H9 (cell line): ENCODE results near the gene PRDM1. TPM values are rescaled to one million over a fixed set of nuclear protein-coding genes. Genes with fewer than 3 reads are reported as not detected.
A peak's percentile ranks its signal among the peaks of the same experiment; 100 is the strongest.

ENCODE experiments used
- DNase-seq: peaks from one replicate; pipeline ENCODE4 v3.0.0-alpha.2; 2017
- H2AFZ ChIP-seq: one replicate; pipeline ENCODE4 v1.6.1; 2013; ENCODE audit warnings: mild to moderate bottlenecking, low read length, control low read depth, moderate library complexity
- H2AK5ac ChIP-seq: 2 replicates; pipeline ENCODE4 v1.6.1; 2013; ENCODE audit warnings: low read length, control low read depth, mixed read lengths; ENCODE audit not compliant: insufficient read length
- H2BK120ac ChIP-seq: one replicate; pipeline ENCODE4 v1.6.1; 2013; ENCODE audit warnings: low read depth, mild to moderate bottlenecking, low read length, control low read depth, inconsistent platforms; ENCODE audit not compliant: poor library complexity, severe bottlenecking
- H2BK12ac ChIP-seq: 2 replicates; pipeline ENCODE4 v1.6.1; 2013; ENCODE audit warnings: low read length, control low read depth, mixed read lengths, low read depth; ENCODE audit not compliant: insufficient read length
- H2BK15ac ChIP-seq: 2 replicates; pipeline ENCODE4 v1.6.1; 2013; ENCODE audit warnings: low read depth, low read length, control low read depth
- H2BK20ac ChIP-seq: one replicate; pipeline ENCODE4 v1.6.1; 2013; ENCODE audit warnings: low read depth, mild to moderate bottlenecking, low read length, control low read depth, inconsistent platforms; ENCODE audit not compliant: poor library complexity, severe bottlenecking
- H2BK5ac ChIP-seq: 2 replicates; pipeline ENCODE4 v1.6.1; 2013; ENCODE audit warnings: low read length, control low read depth, mixed read lengths; ENCODE audit not compliant: insufficient read length
- H3K14ac ChIP-seq: 2 replicates; pipeline ENCODE4 v1.6.1; 2013; ENCODE audit warnings: low read length, control low read depth; ENCODE audit not compliant: insufficient read depth
- H3K18ac ChIP-seq: 2 replicates; pipeline ENCODE4 v1.6.1; 2013; ENCODE audit warnings: low read depth, mild to moderate bottlenecking, mixed read lengths, low read length, control low read depth; ENCODE audit not compliant: insufficient read length
- H3K23ac ChIP-seq: 2 replicates; pipeline ENCODE4 v1.6.1; 2013; ENCODE audit warnings: low read length, control low read depth, mixed read lengths, low read depth; ENCODE audit not compliant: insufficient read length
- H3K23me2 ChIP-seq: 2 replicates; pipeline ENCODE4 v1.6.1; 2013; ENCODE audit warnings: low read depth, mild to moderate bottlenecking, mixed read lengths, low read length, control low read depth; ENCODE audit not compliant: insufficient read length, poor library complexity, severe bottlenecking
- H3K27ac ChIP-seq: 2 replicates; pipeline ENCODE4 v1.5.1; 2013; ENCODE audit warnings: low read length, control low read depth, mixed read lengths, low read depth; ENCODE audit not compliant: insufficient read length
- H3K27me3 ChIP-seq: 2 replicates; pipeline ENCODE4 v1.6.1; 2013; ENCODE audit warnings: low read length, control low read depth, inconsistent platforms; ENCODE audit not compliant: insufficient read depth
- H3K4ac ChIP-seq: 2 replicates; pipeline ENCODE4 v1.6.1; 2013; ENCODE audit warnings: low read depth, mild to moderate bottlenecking, control low read depth, inconsistent platforms, low read length, moderate library complexity
- H3K4me1 ChIP-seq: 2 replicates; pipeline ENCODE4 v1.6.1; 2013; ENCODE audit warnings: low read length, control low read depth, inconsistent platforms; ENCODE audit not compliant: insufficient read depth
- H3K4me2 ChIP-seq: 2 replicates; pipeline ENCODE4 v1.6.1; 2013; ENCODE audit warnings: low read length, control low read depth, mixed read lengths; ENCODE audit not compliant: insufficient read length, insufficient read depth
- H3K56ac ChIP-seq: 2 replicates; pipeline ENCODE4 v1.6.1; 2013; ENCODE audit warnings: low read depth, mild to moderate bottlenecking, mixed read lengths, low read length, control low read depth; ENCODE audit not compliant: insufficient read length
- H3K79me1 ChIP-seq: 2 replicates; pipeline ENCODE4 v1.6.1; 2013; ENCODE audit warnings: low read depth, mild to moderate bottlenecking, moderate library complexity, low read length, control low read depth, inconsistent platforms; ENCODE audit not compliant: insufficient read depth, poor library complexity, severe bottlenecking
- H3K79me2 ChIP-seq: 2 replicates; pipeline ENCODE4 v1.6.1; 2013; ENCODE audit warnings: low read length, control low read depth, inconsistent platforms; ENCODE audit not compliant: insufficient read depth
- H3K9ac ChIP-seq: 2 replicates; pipeline ENCODE4 v1.6.1; 2013; ENCODE audit warnings: low read length, control low read depth, mixed read lengths; ENCODE audit not compliant: insufficient read length; ENCODE audit errors: extremely low read depth
- H3K9me3 ChIP-seq: one replicate; pipeline ENCODE4 v1.6.1; 2013; ENCODE audit warnings: low read depth, low read length, inconsistent platforms; ENCODE audit not compliant: control insufficient read depth
- H3T11ph ChIP-seq: one replicate; pipeline ENCODE4 v1.6.1; 2013; ENCODE audit warnings: mild to moderate bottlenecking, low read length, control low read depth, inconsistent platforms
- H4K20me1 ChIP-seq: one replicate; pipeline ENCODE4 v1.6.1; 2013; ENCODE audit not compliant: control insufficient read depth, insufficient read length, insufficient read depth
- H4K5ac ChIP-seq: 2 replicates; pipeline ENCODE4 v1.6.1; 2013; ENCODE audit warnings: low read depth, mild to moderate bottlenecking, mixed read lengths, low read length, control low read depth; ENCODE audit not compliant: insufficient read length
- H4K8ac ChIP-seq: replicated peaks from 2 replicates; pipeline ENCODE4 v1.6.1; 2013; ENCODE audit warnings: low read length, control low read depth, mixed read lengths, low read depth; ENCODE audit not compliant: insufficient read length
- H4K91ac ChIP-seq: 2 replicates; pipeline ENCODE4 v1.6.1; 2013; ENCODE audit warnings: low read depth, mild to moderate bottlenecking, moderate library complexity, mixed read lengths, low read length, control low read depth; ENCODE audit not compliant: insufficient read length
- H3K27ac Mint-ChIP-seq, 3 experiments: 2 replicates in 2 of 3; 3 replicates in 1 of 3; pipeline ENCODE4 v1.8.0; 2020 to 2021; ENCODE audit warnings: mixed read lengths in 3 of 3, mild to moderate bottlenecking in 1 of 3, moderate library complexity in 1 of 3
- H3K27me3 Mint-ChIP-seq: 2 replicates; pipeline ENCODE4 v1.8.0; 2021; ENCODE audit warnings: low read depth, mild to moderate bottlenecking, moderate library complexity, mixed read lengths
- H3K36me3 Mint-ChIP-seq, 3 experiments: 2 replicates in 2 of 3; 3 replicates in 1 of 3; pipeline ENCODE4 v1.8.0; 2020 to 2021; ENCODE audit warnings: low read depth in 3 of 3, mixed read lengths in 3 of 3; ENCODE audit not compliant: insufficient read depth in 1 of 3
- H3K4me1 Mint-ChIP-seq, 2 experiments: 2 replicates each; pipeline ENCODE4 v1.8.0; 2020; ENCODE audit warnings: mixed read lengths in 2 of 2
- H3K4me3 Mint-ChIP-seq, 2 experiments: 2 replicates in 1 of 2; 3 replicates in 1 of 2; pipeline ENCODE4 v1.8.0; 2020 to 2021; ENCODE audit warnings: mild to moderate bottlenecking in 2 of 2, mixed read lengths in 2 of 2, moderate library complexity in 1 of 2
- H3K9me3 Mint-ChIP-seq, 2 experiments: 2 replicates in 1 of 2; 3 replicates in 1 of 2; pipeline ENCODE4 v1.8.0; 2020; ENCODE audit warnings: mild to moderate bottlenecking in 2 of 2, mixed read lengths in 2 of 2, moderate library complexity in 1 of 2
- CTCF ChIP-seq: fragments of 200-600 bp; sonication (generic); conservative IDR thresholded peaks from 3 replicates; pipeline ENCODE4 v1.8.0; 2021; ENCODE audit warnings: antibody characterized with exemption, mild to moderate bottlenecking
- WGBS: extraction: QIAGEN DNeasy Blood & Tissue Kit; methylation state at CpG from one replicate; pipeline ENCODE4 v1.1.7; 2013; ENCODE audit warnings: missing lambda C conversion rate, low lambda C conversion rate, mixed read lengths; ENCODE audit not compliant: insufficient read length; ENCODE audit errors: extremely low coverage; 5-methylcytosine and 5-hydroxymethylcytosine counted together
- total RNA-seq: library from RNA; stranded (reverse); gene quantifications from 2 replicates; pipeline ENCODE4 v1.2.1, GENCODE V29; 2021

PRDM1 gene
- total RNA-seq, 1 experiment from 2014 or later, result 2.9 TPM

GRCh38 chr6:106100755-106101154, 14.6 kb downstream of the PRDM1 start:
- Histone ChIP-seq H3K4me1 (peaks cover 3% of the 10 kb centered on the region; the same call in 1 of the 2 replicates), H3K23me2 (peaks cover 5% of the 10 kb centered on the region), H3K4me2 (no peak overlapping the region), H3K23ac (no peak overlapping the region), H3K4ac (no peak overlapping the region), H3K9ac (no peak overlapping the region), H3K14ac (no peak overlapping the region), H4K91ac (no peak overlapping the region), H3K79me2 (no peaks in the 10 kb centered on the region), H2AFZ (no peak overlapping the region), H3K18ac (no peak overlapping the region), H2BK12ac (no peak overlapping the region), H4K5ac (no peak overlapping the region), H4K20me1 (no peaks in the 10 kb centered on the region), H2BK15ac (no peak overlapping the region), H2BK120ac (no peak overlapping the region), H2BK5ac (no peak overlapping the region), H3T11ph (no peak overlapping the region), H3K9me3 (no peaks in the 10 kb centered on the region), H3K79me1 (no peaks in the 10 kb centered on the region), H3K56ac (no peak overlapping the region), H3K27ac (no peak overlapping the region), H2BK20ac (no peak overlapping the region), H3K27me3 (peaks cover 2% of the 10 kb centered on the region; the same call in 1 of the 2 replicates), H2AK5ac (no peak overlapping the region), H4K8ac (no peak overlapping the region)
- DNase-seq, result no peak
- Mint-ChIP-seq H3K9me3 (no peaks in the 10 kb centered on the region), H3K27me3 (peaks cover 3% of the 10 kb centered on the region), H3K27ac (peak overlapping the region in 1 of 3 experiments; percentile 41; a peak in 1 of 7 replicates), H3K4me3 (no peak overlapping the region), H3K4me1 (peaks cover 26 to 44% of the 10 kb centered on the region in 2 experiments), H3K36me3 (no peaks in the 10 kb centered on the region; a peak in 1 of 7 replicates)
- no CpG with 5 or more reads among the region's 9 CpGs for WGBS
- TF ChIP-seq CTCF, result no peak
